ENCODE data around the gene GPR146. TPM values are rescaled to one million over a fixed set of nuclear protein-coding genes. Genes with fewer than 3 reads are reported as not detected.

The GPR146 gene
- total RNA-seq, 1 donor from 2014 or later: 0.79 TPM

DNA sequence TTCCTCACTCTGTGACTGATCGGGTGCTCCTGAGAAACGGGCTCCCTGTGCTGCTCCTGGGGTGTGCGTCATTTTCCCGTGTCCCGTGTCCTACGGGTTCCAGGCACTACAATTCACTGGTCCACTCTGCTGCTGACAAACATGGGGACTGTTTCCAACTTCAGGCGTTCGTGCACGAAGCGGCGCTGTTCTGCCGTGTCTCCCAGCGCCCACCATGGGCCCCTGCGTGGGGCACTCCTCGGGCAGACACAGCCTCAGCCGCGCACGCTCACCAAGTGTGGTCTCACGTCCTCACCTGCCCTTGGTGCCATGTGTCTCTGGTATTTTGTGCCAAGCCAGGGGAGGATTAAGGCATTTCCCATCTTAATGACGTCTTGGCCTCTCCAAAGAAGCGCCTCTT lies 19.0 kb downstream of the GPR146 start:
- Histone ChIP-seq H3K27me3 (no peaks in the 10 kb centered on the region), H3K36me3 (no peaks in the 10 kb centered on the region), H3K79me2 (ENCODE audit: low read depth) (no peaks in the 10 kb centered on the region), H3K4me1 (peaks cover 23% of the 10 kb centered on the region), H3K9ac (no peak overlapping the region), H3K9me3 (ENCODE audit: low read depth) (no peaks in the 10 kb centered on the region), H4K20me1 (ENCODE audit: low read depth) (peaks cover 47% of the 10 kb centered on the region), H3K27ac (no peak overlapping the region), H3F3A (ENCODE audit: low read depth) (peaks cover 10% of the 10 kb centered on the region), H3K4me2 (no peak overlapping the region), H2AFZ (replicated peaks) (no peak overlapping the region), H3K4me3 (no peak overlapping the region)
- Mint-ChIP-seq H3K9me3 (no peaks in the 10 kb centered on the region), H3K27ac (no peak overlapping the region), H3K4me3 (peak overlapping the region; percentile 24), H3K27me3 (ENCODE audit: insufficient read depth, low read depth) (peaks cover 10% of the 10 kb centered on the region), H3K4me1 (peaks cover 25% of the 10 kb centered on the region), H3K36me3 (peaks cover 5% of the 10 kb centered on the region)
- DNase-seq (ENCODE audit: low spot score): no peak
- no peak for TF ChIP-seq EZH2phosphoT487 (IDR thresholded peaks at IDR 0.05)
- TF ChIP-seq EZH2 (IDR thresholded peaks at IDR 0.05): no peak
- TF ChIP-seq, protein P1, sequence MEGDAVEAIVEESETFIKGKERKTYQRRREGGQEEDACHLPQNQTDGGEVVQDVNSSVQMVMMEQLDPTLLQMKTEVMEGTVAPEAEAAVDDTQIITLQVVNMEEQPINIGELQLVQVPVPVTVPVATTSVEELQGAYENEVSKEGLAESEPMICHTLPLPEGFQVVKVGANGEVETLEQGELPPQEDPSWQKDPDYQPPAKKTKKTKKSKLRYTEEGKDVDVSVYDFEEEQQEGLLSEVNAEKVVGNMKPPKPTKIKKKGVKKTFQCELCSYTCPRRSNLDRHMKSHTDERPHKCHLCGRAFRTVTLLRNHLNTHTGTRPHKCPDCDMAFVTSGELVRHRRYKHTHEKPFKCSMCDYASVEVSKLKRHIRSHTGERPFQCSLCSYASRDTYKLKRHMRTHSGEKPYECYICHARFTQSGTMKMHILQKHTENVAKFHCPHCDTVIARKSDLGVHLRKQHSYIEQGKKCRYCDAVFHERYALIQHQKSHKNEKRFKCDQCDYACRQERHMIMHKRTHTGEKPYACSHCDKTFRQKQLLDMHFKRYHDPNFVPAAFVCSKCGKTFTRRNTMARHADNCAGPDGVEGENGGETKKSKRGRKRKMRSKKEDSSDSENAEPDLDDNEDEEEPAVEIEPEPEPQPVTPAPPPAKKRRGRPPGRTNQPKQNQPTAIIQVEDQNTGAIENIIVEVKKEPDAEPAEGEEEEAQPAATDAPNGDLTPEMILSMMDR (IDR thresholded peaks at IDR 0.05): no peak

DNA sequence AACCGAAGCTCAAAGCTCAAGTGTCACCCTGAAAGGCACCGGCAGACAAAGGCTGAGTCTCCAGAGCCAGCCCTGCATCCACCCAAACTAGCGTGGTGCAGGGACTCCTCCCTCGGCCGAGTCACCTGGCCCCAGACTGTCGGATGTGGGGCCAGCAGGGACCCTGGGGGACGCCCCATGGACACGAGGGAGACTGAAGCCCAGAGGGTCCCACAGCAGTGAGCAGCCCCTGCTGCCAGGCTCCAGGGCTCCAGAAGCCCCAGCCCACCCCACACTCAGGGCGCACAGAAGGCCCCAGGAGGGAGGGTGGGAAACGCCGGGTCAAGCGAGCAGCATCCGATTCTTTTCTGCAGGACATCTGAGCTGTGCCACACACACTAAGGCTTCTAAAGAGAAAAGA lies 20.2 kb downstream of the GPR146 start:
- Mint-ChIP-seq H3K27ac (no peak overlapping the region), H3K27me3 (ENCODE audit: insufficient read depth, low read depth) (peaks cover 10% of the 10 kb centered on the region), H3K4me1 (peaks cover 19% of the 10 kb centered on the region), H3K4me3 (no peak overlapping the region), H3K9me3 (no peaks in the 10 kb centered on the region), H3K36me3 (no peaks in the 10 kb centered on the region)
- Histone ChIP-seq H3K9me3 (ENCODE audit: low read depth) (no peaks in the 10 kb centered on the region), H2AFZ (replicated peaks) (no peak overlapping the region), H3K4me2 (no peak overlapping the region), H3K27ac (no peak overlapping the region), H4K20me1 (ENCODE audit: low read depth) (peaks cover 40% of the 10 kb centered on the region), H3K4me1 (peaks cover 21% of the 10 kb centered on the region), H3K79me2 (ENCODE audit: low read depth) (no peaks in the 10 kb centered on the region), H3K36me3 (no peaks in the 10 kb centered on the region), H3F3A (ENCODE audit: low read depth) (no peaks in the 10 kb centered on the region), H3K4me3 (no peak overlapping the region), H3K27me3 (no peaks in the 10 kb centered on the region), H3K9ac (no peak overlapping the region)
- DNase-seq (ENCODE audit: low spot score): no peak
- TF ChIP-seq EZH2phosphoT487 (IDR thresholded peaks at IDR 0.05): no peak
- TF ChIP-seq, protein P1 (IDR thresholded peaks at IDR 0.05): no peak
- no peak for TF ChIP-seq EZH2 (IDR thresholded peaks at IDR 0.05)

DNA sequence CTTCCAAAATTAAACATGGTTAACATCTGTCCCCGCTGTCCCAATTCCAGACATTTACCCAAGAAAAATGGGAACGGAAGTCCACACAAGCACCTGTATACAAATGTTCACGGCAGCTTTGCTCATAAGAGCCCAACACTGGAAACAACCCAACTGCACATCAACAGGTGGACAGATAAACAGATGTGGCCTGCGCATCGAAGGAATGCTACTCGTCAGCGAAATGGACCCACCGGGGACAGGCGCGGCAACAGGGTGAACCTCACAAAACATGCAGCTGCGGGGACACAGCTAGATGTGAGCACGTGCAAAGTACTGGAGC lies 20.9 kb downstream of the GPR146 start:
- peaks cover 19% of the 10 kb centered on the region for H3K4me1 ChIP-seq
- H3K4me2 ChIP-seq: peak overlapping the region; percentile 56
- H3F3A ChIP-seq (ENCODE audit: low read depth): no peaks in the 10 kb centered on the region
- no peak overlapping the region for H3K4me3 ChIP-seq
- H3K9me3 ChIP-seq (ENCODE audit: low read depth): no peaks in the 10 kb centered on the region
- H3K36me3 ChIP-seq: no peaks in the 10 kb centered on the region
- no peak for DNase-seq (ENCODE audit: low spot score)
- Mint-ChIP-seq H3K36me3 (no peaks in the 10 kb centered on the region), H3K27ac (no peak overlapping the region), H3K27me3 (ENCODE audit: insufficient read depth, low read depth) (peaks cover 10% of the 10 kb centered on the region), H3K9me3 (no peaks in the 10 kb centered on the region), H3K4me1 (peaks cover 19% of the 10 kb centered on the region), H3K4me3 (no peak overlapping the region)
- no peak overlapping the region for H3K27ac ChIP-seq
- peaks cover 40% of the 10 kb centered on the region for H4K20me1 ChIP-seq (ENCODE audit: low read depth)
- no peaks in the 10 kb centered on the region for H3K27me3 ChIP-seq
- no peak overlapping the region for H3K9ac ChIP-seq
- H3K79me2 ChIP-seq (ENCODE audit: low read depth): no peaks in the 10 kb centered on the region
- no peak overlapping the region for H2AFZ ChIP-seq (replicated peaks)
- TF ChIP-seq, protein P1 (IDR thresholded peaks at IDR 0.05): no peak
- TF ChIP-seq EZH2 (IDR thresholded peaks at IDR 0.05) (no peak), EZH2phosphoT487 (IDR thresholded peaks at IDR 0.05) (no peak)

Data from neural progenitor cell (in vitro differentiated cells).